ENCODE data around the gene GNAQ. TPM values are rescaled to one million over a fixed set of nuclear protein-coding genes. Genes with fewer than 3 reads are reported as not detected.

The GNAQ gene
- total RNA-seq, 1 donor from 2014 or later = 46.9 TPM

DNA sequence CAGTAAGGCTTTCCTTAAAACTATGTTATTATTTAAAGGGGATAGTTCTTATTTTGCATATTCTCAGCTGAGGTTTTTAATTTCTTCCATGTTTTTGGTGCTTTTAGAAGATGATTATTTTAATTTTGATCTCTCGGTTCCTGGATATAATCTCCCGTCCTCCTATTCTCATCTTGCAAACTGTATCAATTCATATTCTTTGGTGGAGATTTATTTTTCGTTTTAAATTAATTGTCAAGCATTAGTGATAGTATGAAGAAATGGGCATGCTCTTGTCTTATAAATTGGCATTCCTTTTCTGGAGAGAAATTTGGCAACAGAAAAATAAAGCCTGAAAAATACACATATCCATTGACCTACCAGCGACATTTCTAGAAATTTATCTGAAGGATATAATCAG, 15.5 kb upstream of the GNAQ start:
- Mint-ChIP-seq H3K36me3 (no peaks in the 10 kb centered on the region), H3K27ac (no peak overlapping the region), H3K4me1 (no peaks in the 10 kb centered on the region), H3K4me3 (no peak overlapping the region), H3K27me3 (ENCODE audit: low read depth) (peaks cover 22% of the 10 kb centered on the region), H3K9me3 (no peaks in the 10 kb centered on the region)
- TF ChIP-seq, protein P1, sequence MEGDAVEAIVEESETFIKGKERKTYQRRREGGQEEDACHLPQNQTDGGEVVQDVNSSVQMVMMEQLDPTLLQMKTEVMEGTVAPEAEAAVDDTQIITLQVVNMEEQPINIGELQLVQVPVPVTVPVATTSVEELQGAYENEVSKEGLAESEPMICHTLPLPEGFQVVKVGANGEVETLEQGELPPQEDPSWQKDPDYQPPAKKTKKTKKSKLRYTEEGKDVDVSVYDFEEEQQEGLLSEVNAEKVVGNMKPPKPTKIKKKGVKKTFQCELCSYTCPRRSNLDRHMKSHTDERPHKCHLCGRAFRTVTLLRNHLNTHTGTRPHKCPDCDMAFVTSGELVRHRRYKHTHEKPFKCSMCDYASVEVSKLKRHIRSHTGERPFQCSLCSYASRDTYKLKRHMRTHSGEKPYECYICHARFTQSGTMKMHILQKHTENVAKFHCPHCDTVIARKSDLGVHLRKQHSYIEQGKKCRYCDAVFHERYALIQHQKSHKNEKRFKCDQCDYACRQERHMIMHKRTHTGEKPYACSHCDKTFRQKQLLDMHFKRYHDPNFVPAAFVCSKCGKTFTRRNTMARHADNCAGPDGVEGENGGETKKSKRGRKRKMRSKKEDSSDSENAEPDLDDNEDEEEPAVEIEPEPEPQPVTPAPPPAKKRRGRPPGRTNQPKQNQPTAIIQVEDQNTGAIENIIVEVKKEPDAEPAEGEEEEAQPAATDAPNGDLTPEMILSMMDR (IDR thresholded peaks at IDR 0.05; ENCODE audit: unreplicated experiment) = no peak
- no peak for DNase-seq (ENCODE audit: low spot score in 2 of 2, unreplicated experiment in 2 of 2)

- H3K4me3 Mint-ChIP-seq = no peak overlapping the region
- H3K9me3 Mint-ChIP-seq = no peaks in the 10 kb centered on the region
- DNase-seq (ENCODE audit: low spot score in 2 of 2, unreplicated experiment in 2 of 2) = no peak
Observed at GRCh38 chr9:78046112-78046511, 14.5 kb upstream of the GNAQ start.

GRCh38 chr9:78044886-78045285, 13.3 kb upstream of the GNAQ start:
- peaks cover 15% of the 10 kb centered on the region for H3K4me1 Mint-ChIP-seq
- H3K4me3 Mint-ChIP-seq = no peak overlapping the region
- no peak for DNase-seq (ENCODE audit: low spot score in 2 of 2, unreplicated experiment in 2 of 2)
- no peaks in the 10 kb centered on the region for H3K36me3 Mint-ChIP-seq
- H3K27ac Mint-ChIP-seq = no peak overlapping the region
- TF ChIP-seq, protein P1 (IDR thresholded peaks at IDR 0.05; ENCODE audit: unreplicated experiment) = no peak
- H3K9me3 Mint-ChIP-seq = no peaks in the 10 kb centered on the region
- peaks cover 18% of the 10 kb centered on the region for H3K27me3 Mint-ChIP-seq (ENCODE audit: low read depth)

More at GRCh38 chr9:78046112-78046511, 14.5 kb upstream of the GNAQ start:
- TF ChIP-seq, protein P1 (IDR thresholded peaks at IDR 0.05; ENCODE audit: unreplicated experiment) = no peak
- no peaks in the 10 kb centered on the region for H3K36me3 Mint-ChIP-seq
- H3K27me3 Mint-ChIP-seq (ENCODE audit: low read depth) = peaks cover 21% of the 10 kb centered on the region
- H3K4me1 Mint-ChIP-seq = peaks cover 3% of the 10 kb centered on the region
- H3K27ac Mint-ChIP-seq = no peak overlapping the region

- TF ChIP-seq, protein P1 (IDR thresholded peaks at IDR 0.05; ENCODE audit: unreplicated experiment) = no peak
- Mint-ChIP-seq H3K9me3 (no peaks in the 10 kb centered on the region), H3K36me3 (no peaks in the 10 kb centered on the region), H3K27me3 (ENCODE audit: low read depth) (peaks cover 11% of the 10 kb centered on the region), H3K27ac (no peak overlapping the region), H3K4me3 (no peak overlapping the region), H3K4me1 (peaks cover 21% of the 10 kb centered on the region)
- no peak for DNase-seq (ENCODE audit: low spot score in 2 of 2, unreplicated experiment in 2 of 2)
Observed at GRCh38 chr9:78044189-78044588, 12.6 kb upstream of the GNAQ start.

DNA sequence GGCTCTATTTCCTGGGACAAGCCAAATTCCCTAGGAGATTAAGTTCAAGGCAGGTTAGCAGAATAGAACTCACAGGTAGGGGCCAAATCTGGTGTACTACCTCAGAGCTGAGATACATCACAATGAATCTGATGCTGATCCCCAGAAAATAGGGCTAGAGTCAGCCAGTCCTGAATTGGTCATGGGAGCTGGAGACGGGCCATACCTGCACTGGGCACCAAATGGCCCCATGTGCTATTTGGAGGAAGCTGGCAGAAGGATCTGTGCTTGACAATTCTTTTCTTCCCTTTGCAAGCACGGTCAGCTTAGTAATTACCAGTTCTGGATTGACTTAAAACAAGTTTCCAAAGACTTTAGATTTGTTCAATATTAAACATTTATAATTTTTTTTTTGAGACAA, 10.4 kb upstream of the GNAQ start:
- H3K27me3 Mint-ChIP-seq (ENCODE audit: low read depth) = peaks cover 5% of the 10 kb centered on the region
- H3K27ac Mint-ChIP-seq = no peak overlapping the region
- TF ChIP-seq, protein P1 (IDR thresholded peaks at IDR 0.05; ENCODE audit: unreplicated experiment) = no peak
- no peak for DNase-seq (ENCODE audit: low spot score in 2 of 2, unreplicated experiment in 2 of 2)
- peaks cover 33% of the 10 kb centered on the region for H3K4me1 Mint-ChIP-seq
- no peaks in the 10 kb centered on the region for H3K9me3 Mint-ChIP-seq
- H3K36me3 Mint-ChIP-seq = no peaks in the 10 kb centered on the region
- no peak overlapping the region for H3K4me3 Mint-ChIP-seq

DNA sequence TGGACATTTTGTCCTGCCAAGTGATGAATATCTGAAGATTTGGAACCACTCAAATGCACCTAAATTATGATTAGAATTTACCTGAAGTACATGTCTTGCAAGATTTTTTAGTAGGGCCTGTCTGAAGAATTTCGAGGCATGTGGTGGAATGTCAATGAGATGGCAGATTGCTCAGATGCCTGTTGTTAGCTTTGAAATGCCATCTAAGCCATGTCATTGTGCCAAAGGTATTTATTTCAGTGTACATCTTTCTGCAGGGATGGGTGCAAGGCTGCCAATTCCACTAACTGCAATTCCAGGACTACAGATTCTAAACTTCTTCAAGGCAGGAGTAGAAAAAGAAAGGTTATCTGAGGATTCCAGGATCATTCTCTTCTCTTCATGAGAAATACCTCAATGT, 9.1 kb upstream of the GNAQ start:
- TF ChIP-seq, protein P1 (IDR thresholded peaks at IDR 0.05; ENCODE audit: unreplicated experiment) = no peak
- Mint-ChIP-seq H3K4me1 (peaks cover 33% of the 10 kb centered on the region), H3K27me3 (ENCODE audit: low read depth) (peaks cover 5% of the 10 kb centered on the region), H3K27ac (no peak overlapping the region), H3K4me3 (no peak overlapping the region), H3K9me3 (no peaks in the 10 kb centered on the region), H3K36me3 (no peaks in the 10 kb centered on the region)
- DNase-seq (ENCODE audit: low spot score in 2 of 2, unreplicated experiment in 2 of 2) = no peak
